Ishikawa (cell line): Measurements from ENCODE around the gene LILRB2.

Experiments
- CEBPB ChIP-seq: IDR thresholded peaks from 2 replicates; pipeline ENCODE4 v1.6.1; 2012
- CREB1 ChIP-seq: IDR thresholded peaks from 2 replicates; pipeline ENCODE4 v1.6.1; 2012; ENCODE audit warnings: low read depth
- EGR1 ChIP-seq: IDR thresholded peaks from 2 replicates; pipeline ENCODE4 v1.6.1; 2012
- EP300 ChIP-seq: IDR thresholded peaks from 2 replicates; pipeline ENCODE4 v1.6.1; 2012; ENCODE audit warnings: borderline replicate concordance
- FOXM1 ChIP-seq: IDR thresholded peaks from 2 replicates; pipeline ENCODE4 v1.6.1; 2012; ENCODE audit warnings: low read depth, borderline replicate concordance
- MAX ChIP-seq: IDR thresholded peaks from 2 replicates; pipeline ENCODE4 v1.6.1; 2012
- NFIC ChIP-seq: IDR thresholded peaks from 2 replicates; pipeline ENCODE4 v1.6.1; 2012
- RAD21 ChIP-seq: IDR thresholded peaks from 2 replicates; pipeline ENCODE4 v1.6.1; 2012; ENCODE audit warnings: low read depth
- REST ChIP-seq: IDR thresholded peaks from 2 replicates; pipeline ENCODE4 v1.6.1; 2012; ENCODE audit warnings: low read depth, mild to moderate bottlenecking
- TAF1 ChIP-seq: IDR thresholded peaks from 2 replicates; pipeline ENCODE4 v1.6.1; 2012; ENCODE audit warnings: low read depth, mild to moderate bottlenecking
- TCF12 ChIP-seq: IDR thresholded peaks from 2 replicates; pipeline ENCODE4 v1.6.1; 2012; ENCODE audit warnings: low read depth
- TEAD4 ChIP-seq: IDR thresholded peaks from 2 replicates; pipeline ENCODE4 v1.6.1; 2012
- YY1 ChIP-seq: IDR thresholded peaks from 2 replicates; pipeline ENCODE4 v1.6.1; 2012; ENCODE audit warnings: low read depth
- ZBTB7A ChIP-seq: IDR thresholded peaks from 2 replicates; pipeline ENCODE4 v1.6.1; 2012; ENCODE audit warnings: low read depth
- TF ChIP-seq, protein P1 (sequence below): IDR thresholded peaks from 2 replicates; pipeline ENCODE4 v1.6.1; 2012

The LILRB2 gene

GRCh38 chr19:54312436-54313377, 31.8 kb upstream of the LILRB2 start, which contains the start of gene LILRA5:
Gene LILRA5 (minus strand): TSS chr19:54313166. CDS start chr19:54313019, 147 bp downstream.
- TF ChIP-seq MAX (no peak), CEBPB (no peak), TCF12 (no peak), FOXM1 (no peak), EP300 (no peak), NFIC (no peak), CREB1 (no peak), REST (no peak), TAF1 (no peak), TEAD4 (no peak)
- TF ChIP-seq, protein P1, sequence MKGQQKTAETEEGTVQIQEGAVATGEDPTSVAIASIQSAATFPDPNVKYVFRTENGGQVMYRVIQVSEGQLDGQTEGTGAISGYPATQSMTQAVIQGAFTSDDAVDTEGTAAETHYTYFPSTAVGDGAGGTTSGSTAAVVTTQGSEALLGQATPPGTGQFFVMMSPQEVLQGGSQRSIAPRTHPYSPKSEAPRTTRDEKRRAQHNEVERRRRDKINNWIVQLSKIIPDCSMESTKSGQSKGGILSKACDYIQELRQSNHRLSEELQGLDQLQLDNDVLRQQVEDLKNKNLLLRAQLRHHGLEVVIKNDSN: no peak

GRCh38 chr19:54312011-54312410, 31.1 kb upstream of the LILRB2 start:
- TF ChIP-seq RAD21 (no peak), MAX (no peak), EGR1 (no peak), ZBTB7A (no peak), FOXM1 (no peak), YY1 (no peak)

DNA sequence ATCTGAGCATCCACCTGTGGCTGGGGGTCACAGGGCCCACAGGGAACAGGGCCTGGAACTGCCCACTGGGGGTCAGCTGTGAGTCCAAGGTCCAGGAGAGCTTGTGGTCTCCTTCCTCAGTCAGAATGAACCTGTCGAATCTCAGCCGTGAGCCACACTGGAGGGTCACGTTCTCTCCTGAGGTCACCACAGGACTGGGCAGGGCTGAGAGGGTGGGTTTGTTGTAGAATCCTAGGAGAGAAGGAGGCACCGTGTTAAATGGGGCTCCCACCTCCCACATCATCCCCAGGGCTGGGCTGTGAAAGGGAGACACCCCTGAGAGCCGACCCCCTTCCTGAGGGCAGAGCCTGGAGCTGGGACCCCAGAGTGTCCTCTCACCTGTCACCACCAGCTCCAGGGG, 30.6 kb upstream of the LILRB2 start:
- no peak for TF ChIP-seq RAD21
- no peak for TF ChIP-seq EGR1
- TF ChIP-seq FOXM1: no peak
- no peak for TF ChIP-seq TAF1
- TF ChIP-seq ZBTB7A: no peak
- TF ChIP-seq, protein P1: no peak
- TF ChIP-seq CEBPB: no peak
- no peak for TF ChIP-seq NFIC
- no peak for TF ChIP-seq TCF12

DNA sequence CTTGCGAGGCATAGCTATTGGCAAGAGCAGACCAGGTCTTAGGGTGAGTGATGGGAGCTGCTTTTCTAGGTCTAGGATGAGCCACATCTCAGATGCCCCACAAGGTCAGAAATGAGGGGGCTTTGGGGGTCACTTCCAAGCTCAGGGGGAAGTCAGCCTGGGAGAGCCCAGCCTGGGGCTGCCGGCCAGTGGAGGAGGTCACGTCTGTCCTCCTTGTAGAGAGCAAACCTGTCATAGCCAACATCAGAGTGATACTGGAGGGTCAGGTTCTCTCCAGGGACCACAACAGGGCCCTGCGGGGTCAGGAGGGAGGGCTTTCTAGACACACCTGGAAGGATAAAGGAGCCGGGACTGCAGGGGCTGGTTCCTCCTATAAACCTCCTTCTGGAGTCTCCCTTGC, 29.6 kb upstream of the LILRB2 start:
- TF ChIP-seq YY1 (no peak), FOXM1 (no peak), CEBPB (no peak), MAX (no peak), ZBTB7A (no peak), TCF12 (no peak), EP300 (no peak), EGR1 (no peak)

DNA sequence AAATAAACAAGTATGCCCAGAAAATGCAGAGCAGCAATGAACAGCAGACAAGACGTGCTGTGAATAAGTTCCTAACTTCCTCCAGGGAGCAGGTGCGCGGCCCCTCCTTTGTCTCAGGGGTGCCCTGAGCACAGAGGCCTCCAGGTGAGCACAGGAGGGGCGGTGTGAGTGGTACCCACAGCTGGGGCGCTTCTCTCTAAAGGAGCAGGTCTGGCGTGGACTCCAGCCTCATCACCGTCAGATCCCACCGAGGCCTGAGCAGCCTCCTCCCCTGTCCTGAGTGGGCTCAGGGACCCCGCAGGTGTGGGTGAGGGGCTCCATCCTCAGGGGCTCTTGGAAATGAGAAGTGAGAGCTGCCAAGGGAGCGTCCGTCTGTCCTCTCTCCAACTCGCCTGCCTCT, 28.9 kb upstream of the LILRB2 start:
- TF ChIP-seq ZBTB7A (no peak), TCF12 (no peak), CREB1 (no peak), RAD21 (no peak), NFIC (no peak), TAF1 (no peak), CEBPB (no peak), TEAD4 (no peak), MAX (no peak), REST (no peak), EP300 (no peak), EGR1 (no peak), FOXM1 (no peak), YY1 (no peak)
- TF ChIP-seq, protein P1: no peak
